Measurements from ENCODE around the gene ESR1.

GRCh38 chr6:151999194-151999593, 191.7 kb downstream of the ESR1 start:
- TF ChIP-seq YY1 (IDR thresholded peaks at IDR 0.05; ENCODE audit: insufficient read depth, insufficient read length) (no peak), ZNF274 (IDR thresholded peaks at IDR 0.05; ENCODE audit: low read depth, low read length) (no peak)
